Thyroid gland (tissue), 4 donors: ENCODE results near the gene ZNF215.
"Not testable (repeated sequence)": the region's sequence is repeated elsewhere in the genome, so short reads cannot be mapped to it uniquely, and the experiment has no call there.

Experiments used
- POLR2A ChIP-seq, 2 donors: fragments of 450-650 bp; IDR thresholded peaks; one replicate each; pipeline ENCODE4 v1.6.1; 2017; ENCODE audit warnings: antibody characterized with exemption in 2 of 2, mild to moderate bottlenecking in 2 of 2, moderate library complexity in 1 of 2
- TF ChIP-seq, protein P1 (sequence below), 6 experiments: fragments of 200-600 bp in 3 of 6; fragments of 450-650 bp in 3 of 6; sonication (generic) in 3 of 6; IDR thresholded peaks; one replicate each; pipeline ENCODE4 v1.5.1; 2016 to 2019; ENCODE audit warnings: antibody characterized with exemption in 6 of 6, mild to moderate bottlenecking in 2 of 6, inconsistent platforms in 1 of 6, moderate library complexity in 1 of 6

DNA sequence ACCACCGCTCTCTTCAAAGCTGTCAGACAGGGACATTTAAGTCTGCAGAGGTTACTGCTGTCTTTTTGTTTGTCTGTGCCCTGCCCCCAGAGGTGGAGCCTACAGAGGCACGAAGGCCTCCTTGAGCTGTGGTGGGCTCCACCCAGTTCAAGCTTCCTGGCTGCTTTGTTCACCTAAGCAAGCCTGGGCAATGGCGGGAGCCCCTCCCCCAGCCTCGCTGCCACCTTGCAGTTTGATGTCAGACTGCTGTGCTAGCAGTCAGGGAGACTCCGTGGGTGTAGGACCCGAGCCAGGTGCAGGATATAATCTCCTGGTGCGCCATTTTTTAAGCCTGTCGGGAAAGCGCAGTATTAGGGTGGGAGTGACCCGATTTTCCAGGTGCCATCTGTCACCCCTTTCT, 28.0 kb downstream of the ZNF215 start:
- TF ChIP-seq, protein P1, sequence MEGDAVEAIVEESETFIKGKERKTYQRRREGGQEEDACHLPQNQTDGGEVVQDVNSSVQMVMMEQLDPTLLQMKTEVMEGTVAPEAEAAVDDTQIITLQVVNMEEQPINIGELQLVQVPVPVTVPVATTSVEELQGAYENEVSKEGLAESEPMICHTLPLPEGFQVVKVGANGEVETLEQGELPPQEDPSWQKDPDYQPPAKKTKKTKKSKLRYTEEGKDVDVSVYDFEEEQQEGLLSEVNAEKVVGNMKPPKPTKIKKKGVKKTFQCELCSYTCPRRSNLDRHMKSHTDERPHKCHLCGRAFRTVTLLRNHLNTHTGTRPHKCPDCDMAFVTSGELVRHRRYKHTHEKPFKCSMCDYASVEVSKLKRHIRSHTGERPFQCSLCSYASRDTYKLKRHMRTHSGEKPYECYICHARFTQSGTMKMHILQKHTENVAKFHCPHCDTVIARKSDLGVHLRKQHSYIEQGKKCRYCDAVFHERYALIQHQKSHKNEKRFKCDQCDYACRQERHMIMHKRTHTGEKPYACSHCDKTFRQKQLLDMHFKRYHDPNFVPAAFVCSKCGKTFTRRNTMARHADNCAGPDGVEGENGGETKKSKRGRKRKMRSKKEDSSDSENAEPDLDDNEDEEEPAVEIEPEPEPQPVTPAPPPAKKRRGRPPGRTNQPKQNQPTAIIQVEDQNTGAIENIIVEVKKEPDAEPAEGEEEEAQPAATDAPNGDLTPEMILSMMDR (IDR thresholded peaks at IDR 0.05) = not testable (repeated sequence)
- not testable (repeated sequence) for TF ChIP-seq POLR2A (IDR thresholded peaks at IDR 0.05)
